Fibroblast of lung (primary cell): Measurements from ENCODE around the gene APOL2.

Experiments used
- EZH2 ChIP-seq: IDR thresholded peaks from 2 replicates; pipeline ENCODE4 v1.5.1; 2012; ENCODE audit warnings: low read length, control low read depth, mild to moderate bottlenecking; ENCODE audit errors: missing control alignments
- TF ChIP-seq, protein P1 (sequence below), 2 donors: IDR thresholded peaks in 1 of 2; conservative IDR thresholded peaks in 1 of 2; 1 replicate in 1 of 2; 2 replicates in 1 of 2; pipeline ENCODE4 v1.5.1; 2011 to 2012; ENCODE audit warnings: low read length in 2 of 2, control low read depth in 1 of 2, inconsistent platforms in 1 of 2, low read depth in 1 of 2, mild to moderate bottlenecking in 1 of 2

DNA sequence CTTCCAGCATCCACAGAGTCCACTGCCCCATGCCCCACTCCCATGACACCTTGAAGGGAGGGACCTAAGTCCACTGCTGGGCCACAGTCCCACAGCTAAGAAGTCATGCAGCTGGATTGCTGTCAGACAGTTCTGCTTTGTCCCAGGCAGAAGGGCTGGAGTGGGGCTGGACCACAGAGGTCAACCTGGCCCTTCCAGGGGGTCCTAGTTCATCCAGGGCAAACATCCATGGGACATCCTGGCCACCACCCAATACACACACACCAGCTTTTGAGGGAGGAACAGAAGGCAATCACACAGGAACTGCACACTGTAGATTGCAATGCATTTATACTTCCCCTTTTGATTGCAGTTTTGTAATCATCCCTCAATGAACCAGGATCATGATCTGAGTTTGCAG is 26.4 kb downstream of the APOL2 start:
- TF ChIP-seq, protein P1, sequence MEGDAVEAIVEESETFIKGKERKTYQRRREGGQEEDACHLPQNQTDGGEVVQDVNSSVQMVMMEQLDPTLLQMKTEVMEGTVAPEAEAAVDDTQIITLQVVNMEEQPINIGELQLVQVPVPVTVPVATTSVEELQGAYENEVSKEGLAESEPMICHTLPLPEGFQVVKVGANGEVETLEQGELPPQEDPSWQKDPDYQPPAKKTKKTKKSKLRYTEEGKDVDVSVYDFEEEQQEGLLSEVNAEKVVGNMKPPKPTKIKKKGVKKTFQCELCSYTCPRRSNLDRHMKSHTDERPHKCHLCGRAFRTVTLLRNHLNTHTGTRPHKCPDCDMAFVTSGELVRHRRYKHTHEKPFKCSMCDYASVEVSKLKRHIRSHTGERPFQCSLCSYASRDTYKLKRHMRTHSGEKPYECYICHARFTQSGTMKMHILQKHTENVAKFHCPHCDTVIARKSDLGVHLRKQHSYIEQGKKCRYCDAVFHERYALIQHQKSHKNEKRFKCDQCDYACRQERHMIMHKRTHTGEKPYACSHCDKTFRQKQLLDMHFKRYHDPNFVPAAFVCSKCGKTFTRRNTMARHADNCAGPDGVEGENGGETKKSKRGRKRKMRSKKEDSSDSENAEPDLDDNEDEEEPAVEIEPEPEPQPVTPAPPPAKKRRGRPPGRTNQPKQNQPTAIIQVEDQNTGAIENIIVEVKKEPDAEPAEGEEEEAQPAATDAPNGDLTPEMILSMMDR (conservative IDR thresholded peaks at IDR 0.05 in 1 of 2, IDR thresholded peaks at IDR 0.05 in 1 of 2; ENCODE audit: low read depth in 1 of 2, low read length in 2 of 2) = no peak
- TF ChIP-seq EZH2 = no peak
